Hepatocyte (in vitro differentiated cells): ENCODE data around the gene CIDEA. TPM values are rescaled to one million over a fixed set of nuclear protein-coding genes. Genes with fewer than 3 reads are reported as not detected.

Experiments
- DNase-seq: peaks from one replicate; pipeline ENCODE4 v3.0.0-alpha.2; 2016; ENCODE audit warnings: low spot score
- H2AFZ ChIP-seq: fragments of 200-600 bp; sonication (generic); 2 replicates; pipeline ENCODE4 v1.6.0; 2016; ENCODE audit warnings: antibody characterized with exemption, mild to moderate bottlenecking
- H3K27ac ChIP-seq: fragments of 200-600 bp; sonication (generic); 2 replicates; pipeline ENCODE4 v1.5.1; 2016; ENCODE audit warnings: mild to moderate bottlenecking
- H3K27me3 ChIP-seq: fragments of 200-600 bp; sonication (generic); 2 replicates; pipeline ENCODE4 v1.6.1; 2016
- H3K36me3 ChIP-seq: fragments of 200-600 bp; sonication (generic); replicated peaks from 2 replicates; pipeline ENCODE4 v1.5.1; 2016; ENCODE audit warnings: low read depth; ENCODE audit not compliant: insufficient read depth
- H3K4me1 ChIP-seq: fragments of 200-600 bp; sonication (generic); 2 replicates; pipeline ENCODE4 v1.5.1; 2016; ENCODE audit warnings: mild to moderate bottlenecking, moderate library complexity; ENCODE audit not compliant: insufficient read depth
- H3K4me2 ChIP-seq: fragments of 200-600 bp; sonication (generic); 2 replicates; pipeline ENCODE4 v1.6.0; 2016
- H3K4me3 ChIP-seq: fragments of 200-600 bp; sonication (generic); 2 replicates; pipeline ENCODE4 v1.5.1; 2016; ENCODE audit warnings: mild to moderate bottlenecking
- H3K79me2 ChIP-seq: fragments of 200-600 bp; sonication (generic); 2 replicates; pipeline ENCODE4 v1.6.0; 2017; ENCODE audit warnings: mild to moderate bottlenecking
- H3K9me2 ChIP-seq: fragments of 200-600 bp; sonication (generic); replicated peaks from 2 replicates; pipeline ENCODE4 v1.6.0; 2017; ENCODE audit warnings: mild to moderate bottlenecking; ENCODE audit not compliant: insufficient read depth
- H3K9me3 ChIP-seq: fragments of 200-600 bp; sonication (generic); 2 replicates; pipeline ENCODE4 v1.5.1; 2016; ENCODE audit warnings: low read depth, mild to moderate bottlenecking
- H4K20me1 ChIP-seq: fragments of 200-600 bp; sonication (generic); 2 replicates; pipeline ENCODE4 v1.6.0; 2016; ENCODE audit warnings: mild to moderate bottlenecking; ENCODE audit not compliant: insufficient read depth, poor library complexity, severe bottlenecking
- CTCF ChIP-seq: fragments of 200-600 bp; sonication (generic); IDR thresholded peaks from 2 replicates; pipeline ENCODE4 v1.5.1; 2016; ENCODE audit warnings: antibody characterized with exemption, mild to moderate bottlenecking; ENCODE audit not compliant: poor library complexity
- EZH2 ChIP-seq: fragments of 200-600 bp; sonication (generic); IDR thresholded peaks from 2 replicates; pipeline ENCODE4 v1.6.1; 2016; ENCODE audit warnings: antibody characterized with exemption, mild to moderate bottlenecking, borderline replicate concordance
- EZH2phosphoT487 ChIP-seq: fragments of 200-600 bp; sonication (generic); IDR thresholded peaks from one replicate; pipeline ENCODE4 v1.6.1; 2018; ENCODE audit warnings: antibody characterized with exemption, mild to moderate bottlenecking, low read depth, moderate library complexity; ENCODE audit not compliant: unreplicated experiment, severe bottlenecking
- WGBS: methylation state at CpG from one replicate; pipeline ENCODE4 v1.1.6; 2016; ENCODE audit warnings: low lambda C conversion rate; ENCODE audit errors: missing lambda C conversion rate; 5-methylcytosine and 5-hydroxymethylcytosine counted together
- polyA plus RNA-seq: library from polyadenylated mRNA; unstranded; fragments of >200 nt; fragmentation: Nextera tagmentation; extraction: Ambion mirVana; gene quantifications from 2 replicates; pipeline ENCODE4 v1.2.1, GENCODE V29; 2016
- total RNA-seq: library from RNA; depleted of rRNA; stranded (reverse); fragments of >200 nt; gene quantifications from 2 replicates; pipeline ENCODE4 v1.2.3, GENCODE V29; 2014

Gene CIDEA
- total and polyA plus RNA-seq, 2 experiments from 2014 or later = not detected

DNA sequence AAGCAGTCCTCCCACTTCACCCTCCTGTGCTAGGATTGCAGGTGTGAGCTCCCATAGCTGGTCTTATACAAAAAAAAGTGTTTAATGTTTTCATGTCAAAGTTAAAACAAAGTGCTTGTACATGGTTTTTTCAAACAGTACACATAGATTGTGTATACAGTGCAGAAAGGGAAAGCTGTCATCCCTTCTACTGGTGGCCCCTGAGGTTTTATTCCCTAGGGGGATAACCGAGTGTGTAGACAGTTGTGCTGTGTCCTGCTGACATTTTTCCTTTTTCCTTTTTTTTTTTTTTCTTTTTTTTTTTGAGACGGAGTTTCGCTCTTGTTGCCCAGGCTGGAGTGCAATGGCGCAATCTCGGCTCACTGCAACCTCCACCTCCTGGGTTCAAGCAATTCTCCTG lies 64.7 kb downstream of the CIDEA start:
- Histone ChIP-seq H3K27me3 (no peaks in the 10 kb centered on the region), H3K9me2 (no peaks in the 10 kb centered on the region), H3K9me3 (no peaks in the 10 kb centered on the region), H3K4me1 (no peaks in the 10 kb centered on the region), H3K27ac (no peak overlapping the region), H3K36me3 (no peaks in the 10 kb centered on the region), H4K20me1 (no peaks in the 10 kb centered on the region), H3K4me3 (no peak overlapping the region), H3K4me2 (no peak overlapping the region), H2AFZ (no peak overlapping the region), H3K79me2 (no peaks in the 10 kb centered on the region)
- no peak for DNase-seq
- TF ChIP-seq EZH2 (no peak), CTCF (no peak), EZH2phosphoT487 (no peak)
- WGBS = 67% methylated on average over 1 of the region's 5 CpGs

- no peaks in the 10 kb centered on the region for H3K79me2 ChIP-seq
- H3K4me3 ChIP-seq = no peak overlapping the region
- H3K4me2 ChIP-seq = no peak overlapping the region
- no peaks in the 10 kb centered on the region for H3K9me2 ChIP-seq
- H3K27ac ChIP-seq = no peak overlapping the region
- H3K27me3 ChIP-seq = no peaks in the 10 kb centered on the region
- DNase-seq = no peak
- TF ChIP-seq EZH2 = no peak
- TF ChIP-seq EZH2phosphoT487 = no peak
- TF ChIP-seq CTCF = no peak
- H4K20me1 ChIP-seq = no peaks in the 10 kb centered on the region
- H3K36me3 ChIP-seq = no peaks in the 10 kb centered on the region
- H3K9me3 ChIP-seq = no peaks in the 10 kb centered on the region
- WGBS = 68% methylated on average over 4 of the region's 4 CpGs
- no peaks in the 10 kb centered on the region for H3K4me1 ChIP-seq
- H2AFZ ChIP-seq = no peak overlapping the region
These were observed 67.2 kb downstream of the CIDEA start for GRCh38 chr18:12321333-12321732.

DNA sequence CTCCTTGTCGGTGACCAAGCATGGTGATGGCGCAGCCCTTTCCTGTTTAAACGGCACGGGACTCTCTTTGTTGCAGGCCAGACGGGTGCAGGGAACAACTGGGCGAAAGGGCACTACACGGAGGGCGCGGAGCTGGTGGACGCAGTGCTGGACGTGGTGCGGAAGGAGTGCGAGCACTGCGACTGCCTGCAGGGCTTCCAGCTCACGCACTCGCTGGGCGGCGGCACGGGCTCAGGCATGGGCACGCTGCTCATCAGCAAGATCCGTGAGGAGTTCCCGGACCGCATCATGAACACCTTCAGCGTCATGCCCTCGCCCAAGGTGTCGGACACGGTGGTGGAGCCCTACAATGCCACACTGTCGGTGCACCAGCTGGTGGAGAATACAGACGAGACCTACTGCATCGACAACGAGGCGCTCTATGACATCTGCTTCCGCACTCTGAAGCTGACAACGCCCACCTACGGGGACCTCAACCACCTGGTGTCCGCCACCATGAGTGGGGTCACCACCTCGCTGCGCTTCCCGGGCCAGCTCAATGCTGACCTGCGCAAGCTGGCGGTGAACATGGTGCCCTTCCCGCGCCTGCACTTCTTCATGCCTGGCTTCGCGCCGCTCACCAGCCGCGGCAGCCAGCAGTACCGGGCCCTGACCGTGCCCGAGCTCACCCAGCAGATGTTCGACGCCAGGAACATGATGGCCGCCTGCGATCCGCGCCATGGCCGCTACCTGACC lies 71.0 kb downstream of the CIDEA start:
- no peaks in the 10 kb centered on the region for H4K20me1 ChIP-seq
- no peaks in the 10 kb centered on the region for H3K9me2 ChIP-seq
- no peaks in the 10 kb centered on the region for H3K4me1 ChIP-seq
- H3K27ac ChIP-seq = no peak overlapping the region
- no peaks in the 10 kb centered on the region for H3K79me2 ChIP-seq
- no peaks in the 10 kb centered on the region for H3K9me3 ChIP-seq
- no peak overlapping the region for H3K4me2 ChIP-seq
- no peaks in the 10 kb centered on the region for H3K36me3 ChIP-seq
- no peaks in the 10 kb centered on the region for H3K27me3 ChIP-seq
- H2AFZ ChIP-seq = no peak overlapping the region
- DNase-seq = no peak
- no peak overlapping the region for H3K4me3 ChIP-seq
- TF ChIP-seq EZH2 = no peak
- no peak for TF ChIP-seq CTCF
- TF ChIP-seq EZH2phosphoT487 = no peak
- WGBS = 98% methylated on average over 54 of the region's 58 CpGs
